Forelimb muscle (tissue), 1 donor: ENCODE data around the gene HEATR9. TPM values are rescaled to one million over a fixed set of nuclear protein-coding genes. Genes with fewer than 3 reads are reported as not detected.
A peak's percentile ranks its signal among the peaks of the same experiment; 100 is the strongest.

Source experiments
- DNase-seq: peaks from one replicate; pipeline ENCODE4 v3.0.0-alpha.2; 2013; ENCODE audit warnings: low read depth
- polyA plus RNA-seq: library from polyadenylated mRNA; unstranded; fragments of 120-200 nt; gene quantifications from one replicate; pipeline ENCODE4 v1.2.1, GENCODE V29; 2013; ENCODE audit not compliant: insufficient read length

The HEATR9 gene
- polyA plus RNA-seq, 1 donor: 0.10 TPM

DNA sequence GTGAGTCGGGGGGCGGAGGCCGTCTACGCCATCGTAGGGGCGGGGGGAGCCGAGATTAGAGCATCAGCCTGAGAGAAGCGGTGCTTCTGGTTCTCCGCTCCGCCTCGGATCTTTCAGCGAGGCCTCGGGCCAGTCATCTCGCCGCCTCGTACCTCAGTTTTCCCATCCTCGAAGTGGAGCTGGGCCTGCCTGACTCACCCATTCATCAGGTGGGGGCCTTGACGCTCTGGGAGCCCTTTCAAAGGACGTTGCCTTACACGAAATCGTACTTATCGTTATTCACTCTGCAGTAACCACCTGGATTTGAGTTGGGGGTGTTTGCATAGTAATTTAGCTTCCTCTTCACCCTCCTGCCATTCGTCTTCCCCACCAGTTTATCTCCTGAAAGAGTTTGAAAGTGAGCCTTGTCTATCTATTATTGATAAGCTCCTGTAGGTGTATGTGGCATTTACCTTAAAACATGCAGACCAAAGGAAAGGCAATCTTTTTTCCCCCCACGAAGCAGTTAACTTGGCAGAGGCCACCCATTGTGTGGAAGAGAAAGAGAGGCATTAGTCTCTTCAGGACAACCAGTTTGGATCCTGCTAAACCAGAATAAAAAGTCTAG, 58.7 kb downstream of the HEATR9 start:
- DNase-seq: no peak

DNA sequence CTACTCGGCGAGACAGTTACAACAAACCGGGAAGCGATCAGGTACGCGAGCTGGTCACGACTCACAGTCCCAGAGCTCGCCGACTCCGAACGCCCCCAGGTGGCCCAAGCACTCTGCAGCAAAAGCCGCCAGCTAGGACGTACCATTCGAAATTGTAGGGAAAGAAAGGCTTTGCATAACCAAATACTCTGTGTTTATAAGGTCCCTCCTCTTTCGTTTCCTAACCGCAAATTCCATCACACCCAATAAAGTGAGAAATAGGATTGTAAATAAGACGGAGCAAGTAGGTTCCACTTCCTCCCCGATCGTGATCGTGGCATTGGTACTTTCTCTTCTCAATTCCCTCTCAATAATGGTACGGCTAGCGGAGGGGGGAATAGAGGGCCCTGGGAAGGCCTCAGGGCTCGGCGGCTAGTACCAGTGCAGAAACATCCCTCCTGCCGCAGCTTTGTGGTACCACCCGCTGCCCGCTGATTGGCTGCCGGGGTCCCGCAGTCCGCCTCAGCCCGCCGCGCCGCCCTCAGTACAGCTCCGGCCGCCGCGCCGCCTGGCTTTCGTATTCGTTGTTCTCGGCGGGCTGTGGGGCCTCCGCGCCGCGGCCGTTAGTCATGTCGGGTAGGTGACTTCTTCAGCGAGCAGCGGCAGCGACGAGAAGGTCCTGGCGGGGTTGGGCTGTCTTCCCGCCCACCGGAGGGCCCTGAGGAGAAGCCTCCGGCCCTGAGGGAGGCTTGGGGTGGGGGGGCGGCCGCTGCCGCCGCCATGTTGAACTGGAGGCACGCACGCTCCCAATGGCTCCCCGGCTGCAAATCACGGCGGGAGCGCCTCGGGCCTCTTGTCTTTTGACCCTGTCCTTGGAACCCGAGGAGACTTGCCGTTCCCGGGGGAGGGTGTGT, 59.5 kb downstream of the HEATR9 start, which contains the start of gene TAF15:
TAF15 (plus strand) TSS at position 523 of the 893 bp plus-strand sequence; CDS start at position 609, 86 bp downstream.
- DNase-seq: peak; percentile 95

- DNase-seq: no peak
Measured at GRCh38 chr17:35808240-35808961, 60.3 kb downstream of the HEATR9 start.

GRCh38 chr17:35807371-35808144, 61.1 kb downstream of the HEATR9 start:
- no peak for DNase-seq

Other genes with a start within 250 kb of the HEATR9 start
- gene RASL10B, start 137.3 kb downstream of the HEATR9 start, polyA plus RNA-seq: 3.1 TPM
- gene GAS2L2, start 115.7 kb downstream of the HEATR9 start, polyA plus RNA-seq: not detected
- gene C17orf50, start 108.0 kb downstream of the HEATR9 start, polyA plus RNA-seq: not detected
- 3.6 TPM for gene MMP28, start 73.2 kb downstream of the HEATR9 start, polyA plus RNA-seq
- gene TAF15, start 59.4 kb downstream of the HEATR9 start, polyA plus RNA-seq: 110 TPM
- 1.2 TPM for gene CCL5, start 11.5 kb upstream of the HEATR9 start, polyA plus RNA-seq
- gene RDM1, start 61.9 kb upstream of the HEATR9 start, polyA plus RNA-seq: 0.28 TPM
- gene LYZL6, start 74.8 kb upstream of the HEATR9 start, polyA plus RNA-seq: not detected
- 0.39 TPM for gene CCL16, start 112.6 kb upstream of the HEATR9 start, polyA plus RNA-seq
- 34.6 TPM for gene CCL14, start 117.8 kb upstream of the HEATR9 start, polyA plus RNA-seq
- gene CCL15, start 132.7 kb upstream of the HEATR9 start, polyA plus RNA-seq: not detected
- gene CCL23, start 149.1 kb upstream of the HEATR9 start, polyA plus RNA-seq: not detected
- gene CCL18, start 195.4 kb upstream of the HEATR9 start, polyA plus RNA-seq: not detected
- 3.1 TPM for gene CCL3, start 221.3 kb upstream of the HEATR9 start, polyA plus RNA-seq
- gene CCL4, start 234.9 kb upstream of the HEATR9 start, polyA plus RNA-seq: 0.76 TPM